Gastrocnemius medialis (tissue), 4 donors: ENCODE measurements around the gene ADAMTS18. TPM values are rescaled to one million over a fixed set of nuclear protein-coding genes. Genes with fewer than 3 reads are reported as not detected.

Source experiments
- ATAC-seq, 2 donors: fragments of 150-250 bp; one replicate each; pipeline ENCODE4 v1.9.1; 2016
- DNase-seq, 2 donors: peaks; one replicate each; pipeline ENCODE4 v3.0.0-alpha.2; 2019
- H3K27ac ChIP-seq, 4 donors: fragments of 200-600 bp; sonication (generic); 1 replicate in 1 of 4; 2 replicates in 3 of 4; pipeline ENCODE4 v1.5.1; 2016 to 2018; ENCODE audit warnings: mild to moderate bottlenecking in 2 of 4, moderate library complexity in 1 of 4
- H3K27me3 ChIP-seq, 3 donors: fragments of 200-600 bp; sonication (generic) in 2 of 3; 1 replicate in 1 of 3; 2 replicates in 2 of 3; pipeline versions ENCODE4 v1.5.1 to v1.6.0; 2016 to 2019; ENCODE audit warnings: mild to moderate bottlenecking in 1 of 3, moderate library complexity in 1 of 3
- H3K36me3 ChIP-seq, 2 donors: fragments of 200-600 bp; sonication (generic) in 1 of 2; one replicate each; pipeline ENCODE4 v1.5.1; 2017 to 2018
- H3K4me1 ChIP-seq, 2 donors: fragments of 200-600 bp; sonication (generic) in 1 of 2; one replicate each; pipeline ENCODE4 v1.5.1; 2016 to 2017; ENCODE audit warnings: mild to moderate bottlenecking in 2 of 2
- H3K4me3 ChIP-seq, 4 donors: fragments of 200-600 bp; sonication (generic) in 3 of 4; 1 replicate in 1 of 4; 2 replicates in 3 of 4; pipeline ENCODE4 v1.5.1; 2016 to 2019; ENCODE audit warnings: mild to moderate bottlenecking in 2 of 4
- H3K9me3 ChIP-seq, 3 donors: fragments of 200-600 bp; sonication (generic) in 2 of 3; 1 replicate in 1 of 3; 2 replicates in 2 of 3; pipeline ENCODE4 v1.5.1; 2016 to 2019
- CTCF ChIP-seq, 5 experiments: fragments of 450-650 bp in 3 of 5; fragments of 200-600 bp in 2 of 5; sonication (generic) in 2 of 5; IDR thresholded peaks in 4 of 5; conservative IDR thresholded peaks in 1 of 5; 1 replicate in 4 of 5; 2 replicates in 1 of 5; pipeline ENCODE4 v1.5.1; 2016 to 2019; ENCODE audit warnings: antibody characterized with exemption in 5 of 5, mild to moderate bottlenecking in 3 of 5, moderate library complexity in 3 of 5
- POLR2A ChIP-seq, 2 donors: fragments of 450-650 bp; IDR thresholded peaks; one replicate each; pipeline ENCODE4 v1.6.1; 2017; ENCODE audit warnings: antibody characterized with exemption in 2 of 2, mild to moderate bottlenecking in 2 of 2, moderate library complexity in 2 of 2
- in situ Hi-C, 4 donors: fragments of 200-750 bp; cut with MboI; loops; one replicate each; pipeline versions ENCODE4 v1.15.0 to v1.8.0; 2017; ENCODE audit warnings: low sequenced_read_pairs in 4 of 4
- intact Hi-C: fragments of 100-400 bp; cut with DNase I; formaldehyde crosslinking; loops from one replicate; pipeline ENCODE4 v1.15.1; 2023; ENCODE audit warnings: low total_unique reads
- total RNA-seq, 4 donors: library from RNA; depleted of rRNA; stranded (reverse); fragments of >200 nt; gene quantifications; one replicate each; pipeline versions ENCODE4 v1.1.0 to v1.2.3, GENCODE V29; 2016

Gene ADAMTS18
- total RNA-seq, 4 donors from 2014 or later = 0.82 TPM; not detected in 3

- in situ Hi-C loops (no loop called here), intact Hi-C loops (no loop called here)
- no peaks in the 10 kb centered on the region for H3K4me1 ChIP-seq
- H3K27ac ChIP-seq = no peak overlapping the region
- no peak overlapping the region for H3K4me3 ChIP-seq
- DNase-seq (no peak), ATAC-seq (no peak)
- TF ChIP-seq POLR2A (IDR thresholded peaks at IDR 0.05) (no peak), CTCF (IDR thresholded peaks at IDR 0.05 in 4 of 5, conservative IDR thresholded peaks at IDR 0.05 in 1 of 5) (no peak)
- H3K27me3 ChIP-seq = no peaks in the 10 kb centered on the region
- no peaks in the 10 kb centered on the region for H3K9me3 ChIP-seq
- no peaks in the 10 kb centered on the region for H3K36me3 ChIP-seq
Observed at GRCh38 chr16:77402672-77403071, 32.2 kb downstream of the ADAMTS18 start.

- no peaks in the 10 kb centered on the region for H3K9me3 ChIP-seq
- DNase-seq (no peak), ATAC-seq (no peak)
- intact Hi-C loops = no loop called here
- no peaks in the 10 kb centered on the region for H3K36me3 ChIP-seq
- no peak overlapping the region for H3K27ac ChIP-seq
- H3K27me3 ChIP-seq = no peaks in the 10 kb centered on the region
- TF ChIP-seq POLR2A (IDR thresholded peaks at IDR 0.05) (no peak), CTCF (IDR thresholded peaks at IDR 0.05 in 4 of 5, conservative IDR thresholded peaks at IDR 0.05 in 1 of 5) (no peak)
- in situ Hi-C loops = no loop called here
- H3K4me3 ChIP-seq = no peak overlapping the region
- no peaks in the 10 kb centered on the region for H3K4me1 ChIP-seq
Observed at GRCh38 chr16:77402118-77402517, 32.7 kb downstream of the ADAMTS18 start.

DNA sequence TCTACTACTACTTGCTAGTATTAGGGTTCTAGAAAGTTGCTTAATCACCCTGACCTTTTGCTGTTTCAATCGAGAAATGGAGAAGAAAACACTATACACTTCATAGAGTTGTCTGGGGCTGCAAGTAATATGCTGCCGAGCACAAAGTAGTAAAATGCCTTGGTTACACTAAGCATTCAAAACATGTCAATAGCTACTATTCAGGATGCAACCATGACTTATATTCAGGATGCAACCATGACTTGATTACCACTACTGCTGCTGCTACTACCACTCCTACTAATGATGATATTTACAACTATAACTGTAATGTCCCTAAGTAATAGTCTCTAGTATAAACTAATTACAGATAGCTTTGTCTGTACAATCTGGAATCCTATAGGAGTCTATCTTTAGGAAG is 35.3 kb downstream of the ADAMTS18 start:
- no peak overlapping the region for H3K27ac ChIP-seq
- DNase-seq = no peak
- no peaks in the 10 kb centered on the region for H3K36me3 ChIP-seq
- TF ChIP-seq POLR2A (IDR thresholded peaks at IDR 0.05) (no peak), CTCF (IDR thresholded peaks at IDR 0.05 in 4 of 5, conservative IDR thresholded peaks at IDR 0.05 in 1 of 5) (no peak)
- H3K4me1 ChIP-seq = no peaks in the 10 kb centered on the region
- no peak for ATAC-seq
- in situ Hi-C loops (no loop called here), intact Hi-C loops (no loop called here)
- no peak overlapping the region for H3K4me3 ChIP-seq
- no peaks in the 10 kb centered on the region for H3K9me3 ChIP-seq
- H3K27me3 ChIP-seq = no peaks in the 10 kb centered on the region

- intact Hi-C loops = no loop called here
- DNase-seq = no peak
- Histone ChIP-seq H3K9me3 (no peaks in the 10 kb centered on the region), H3K4me1 (no peaks in the 10 kb centered on the region), H3K27me3 (no peaks in the 10 kb centered on the region), H3K36me3 (no peaks in the 10 kb centered on the region), H3K27ac (no peak overlapping the region), H3K4me3 (no peak overlapping the region)
- ATAC-seq = no peak
- in situ Hi-C loops = no loop called here
- TF ChIP-seq POLR2A (IDR thresholded peaks at IDR 0.05) (no peak), CTCF (IDR thresholded peaks at IDR 0.05 in 4 of 5, conservative IDR thresholded peaks at IDR 0.05 in 1 of 5) (no peak)
Observed at GRCh38 chr16:77399066-77399465, 35.8 kb downstream of the ADAMTS18 start.

GRCh38 chr16:77398495-77398894 is 36.3 kb downstream of the ADAMTS18 start:
- no peak for ATAC-seq
- intact Hi-C loops = no loop called here
- Histone ChIP-seq H3K27me3 (no peaks in the 10 kb centered on the region), H3K36me3 (no peaks in the 10 kb centered on the region), H3K4me3 (no peak overlapping the region), H3K27ac (no peak overlapping the region), H3K4me1 (no peaks in the 10 kb centered on the region), H3K9me3 (no peaks in the 10 kb centered on the region)
- DNase-seq = no peak
- in situ Hi-C loops = no loop called here
- TF ChIP-seq CTCF (IDR thresholded peaks at IDR 0.05 in 4 of 5, conservative IDR thresholded peaks at IDR 0.05 in 1 of 5) (no peak), POLR2A (IDR thresholded peaks at IDR 0.05) (no peak)
